Measurements from ENCODE around the gene MDFI.

MDFI gene

DNA sequence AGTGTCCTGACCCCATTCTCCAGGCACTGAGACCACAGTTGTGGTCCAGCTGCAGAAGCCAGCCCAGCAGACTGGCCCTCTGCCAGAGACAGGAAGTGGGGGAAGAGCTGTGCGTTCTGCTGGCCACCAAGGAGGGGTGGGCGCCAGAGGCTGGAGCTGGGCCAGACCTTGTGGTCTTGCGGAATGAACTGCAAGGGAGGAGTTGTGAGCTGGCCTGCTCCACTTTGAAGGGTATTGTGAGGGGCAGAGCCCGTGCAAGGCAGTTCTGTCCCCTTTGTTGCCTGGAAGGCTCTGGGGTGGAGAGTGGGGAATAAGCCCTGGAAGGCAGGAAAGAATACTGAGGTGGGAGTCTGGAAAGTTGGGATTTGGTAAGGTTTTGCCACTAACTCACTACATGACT lies 3.6 kb upstream of the MDFI start:
- TF ChIP-seq, protein P1, sequence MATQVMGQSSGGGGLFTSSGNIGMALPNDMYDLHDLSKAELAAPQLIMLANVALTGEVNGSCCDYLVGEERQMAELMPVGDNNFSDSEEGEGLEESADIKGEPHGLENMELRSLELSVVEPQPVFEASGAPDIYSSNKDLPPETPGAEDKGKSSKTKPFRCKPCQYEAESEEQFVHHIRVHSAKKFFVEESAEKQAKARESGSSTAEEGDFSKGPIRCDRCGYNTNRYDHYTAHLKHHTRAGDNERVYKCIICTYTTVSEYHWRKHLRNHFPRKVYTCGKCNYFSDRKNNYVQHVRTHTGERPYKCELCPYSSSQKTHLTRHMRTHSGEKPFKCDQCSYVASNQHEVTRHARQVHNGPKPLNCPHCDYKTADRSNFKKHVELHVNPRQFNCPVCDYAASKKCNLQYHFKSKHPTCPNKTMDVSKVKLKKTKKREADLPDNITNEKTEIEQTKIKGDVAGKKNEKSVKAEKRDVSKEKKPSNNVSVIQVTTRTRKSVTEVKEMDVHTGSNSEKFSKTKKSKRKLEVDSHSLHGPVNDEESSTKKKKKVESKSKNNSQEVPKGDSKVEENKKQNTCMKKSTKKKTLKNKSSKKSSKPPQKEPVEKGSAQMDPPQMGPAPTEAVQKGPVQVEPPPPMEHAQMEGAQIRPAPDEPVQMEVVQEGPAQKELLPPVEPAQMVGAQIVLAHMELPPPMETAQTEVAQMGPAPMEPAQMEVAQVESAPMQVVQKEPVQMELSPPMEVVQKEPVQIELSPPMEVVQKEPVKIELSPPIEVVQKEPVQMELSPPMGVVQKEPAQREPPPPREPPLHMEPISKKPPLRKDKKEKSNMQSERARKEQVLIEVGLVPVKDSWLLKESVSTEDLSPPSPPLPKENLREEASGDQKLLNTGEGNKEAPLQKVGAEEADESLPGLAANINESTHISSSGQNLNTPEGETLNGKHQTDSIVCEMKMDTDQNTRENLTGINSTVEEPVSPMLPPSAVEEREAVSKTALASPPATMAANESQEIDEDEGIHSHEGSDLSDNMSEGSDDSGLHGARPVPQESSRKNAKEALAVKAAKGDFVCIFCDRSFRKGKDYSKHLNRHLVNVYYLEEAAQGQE (IDR thresholded peaks at IDR 0.05; ENCODE audit: insufficient read depth in 1 of 2, low read depth in 2 of 2, low read length in 2 of 2), result 0 out of 4 replicates have a peak, but pooled peaks have one; percentile 9 to 35
- no peak for TF ChIP-seq POLR2AphosphoS5 (IDR thresholded peaks at IDR 0.05; ENCODE audit: low read depth, low read length)
- peak; percentile 58 for TF ChIP-seq FOXP2 (optimal IDR thresholded peaks at IDR 0.05; ENCODE audit: borderline replicate concordance, extremely low read depth, extremely low read length, insufficient read depth)

DNA sequence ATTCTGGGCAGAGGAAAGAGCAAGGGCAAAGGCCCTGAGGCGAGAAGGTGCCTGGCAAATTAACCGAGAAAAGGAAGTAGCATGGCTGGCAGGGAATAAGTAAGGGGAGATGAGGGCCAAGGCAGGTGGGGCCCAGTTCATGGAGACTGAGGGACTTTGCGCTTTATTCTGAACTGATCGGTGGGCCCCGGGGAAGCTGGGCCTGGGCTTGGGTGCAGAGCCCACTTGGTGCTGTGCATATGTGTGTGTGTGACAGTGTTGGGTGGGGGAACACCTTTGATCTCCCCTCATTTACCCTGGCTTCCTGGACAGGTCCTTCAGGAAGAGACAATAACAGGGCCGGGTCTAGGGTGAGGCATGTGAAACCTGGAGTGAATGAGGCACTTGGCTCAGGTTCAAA lies 2.9 kb upstream of the MDFI start:
- TF ChIP-seq FOXP2 (optimal IDR thresholded peaks at IDR 0.05; ENCODE audit: borderline replicate concordance, extremely low read depth, extremely low read length, insufficient read depth) (no peak), SIN3A (IDR thresholded peaks at IDR 0.05; ENCODE audit: borderline replicate concordance, insufficient read depth, low read length) (no peak), TAF1 (IDR thresholded peaks at IDR 0.05; ENCODE audit: borderline replicate concordance, insufficient read depth, low read length) (no peak), POLR2AphosphoS5 (IDR thresholded peaks at IDR 0.05; ENCODE audit: low read depth, low read length) (no peak)
- TF ChIP-seq, protein P1 (IDR thresholded peaks at IDR 0.05; ENCODE audit: insufficient read depth in 1 of 2, low read depth in 2 of 2, low read length in 2 of 2), result no peak

DNA sequence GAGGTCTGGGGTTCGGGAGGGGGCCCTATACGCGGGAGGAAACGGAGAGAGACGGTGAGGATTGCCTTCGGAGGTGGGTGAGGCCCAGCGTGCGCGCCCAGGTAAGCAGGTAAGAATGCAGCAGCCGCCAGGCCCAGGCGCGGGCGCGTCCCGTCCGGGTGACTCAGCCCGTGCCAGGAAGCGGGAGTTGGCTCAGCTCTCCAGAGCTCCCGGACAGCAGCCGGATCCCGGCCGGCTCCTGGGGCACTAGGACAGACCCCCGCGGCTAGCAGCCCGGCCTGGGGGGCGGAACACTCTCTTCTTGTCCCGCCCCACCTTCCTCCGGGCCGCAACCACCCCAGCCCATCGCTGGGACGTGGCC lies 1.5 kb upstream of the MDFI start:
- TF ChIP-seq, protein P1 (IDR thresholded peaks at IDR 0.05; ENCODE audit: insufficient read depth in 1 of 2, low read depth in 2 of 2, low read length in 2 of 2), result no peak
- peak; percentile 59 for TF ChIP-seq FOXP2 (optimal IDR thresholded peaks at IDR 0.05; ENCODE audit: borderline replicate concordance, extremely low read depth, extremely low read length, insufficient read depth)

DNA sequence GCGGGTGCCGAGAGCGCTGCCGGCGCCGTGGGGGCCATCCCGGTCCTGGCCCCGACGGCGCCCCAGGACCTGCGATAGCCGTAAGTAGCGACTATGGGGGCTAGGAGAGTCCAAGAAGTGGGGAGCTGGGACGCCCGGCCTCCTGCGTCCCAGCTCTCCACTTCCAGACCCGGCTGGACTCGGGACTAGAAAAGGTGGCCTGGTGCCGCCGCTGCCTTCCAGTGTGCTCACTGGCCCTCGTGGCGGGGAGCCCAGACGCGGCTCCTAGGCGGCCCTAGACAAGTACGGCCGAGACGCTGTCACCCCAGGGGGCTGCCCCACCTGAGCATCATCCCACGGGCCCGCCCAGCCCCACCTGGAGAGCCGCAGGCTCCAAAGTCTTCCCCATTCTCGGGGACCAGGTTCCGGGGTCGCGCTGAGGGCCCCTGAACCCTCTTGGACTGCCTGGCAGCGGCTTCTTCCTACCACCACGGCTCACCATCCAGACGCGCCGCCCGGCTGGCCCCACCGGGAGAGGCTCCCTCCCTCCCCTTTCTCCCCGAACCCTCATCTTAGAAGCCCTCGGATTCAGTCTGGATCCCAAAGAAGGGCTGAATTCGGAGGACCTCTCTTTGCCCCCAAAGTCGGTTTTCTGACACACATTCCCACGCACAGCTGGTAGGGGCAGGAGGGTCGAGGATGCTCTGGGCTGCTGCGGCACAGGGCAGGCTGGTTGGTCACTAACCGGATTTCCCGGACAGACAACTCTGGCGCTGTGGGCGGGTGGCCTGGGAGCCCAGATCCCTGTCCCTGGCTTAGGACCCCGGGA lies 870 bp upstream of the MDFI start:
- no peak for TF ChIP-seq TAF1 (IDR thresholded peaks at IDR 0.05; ENCODE audit: borderline replicate concordance, insufficient read depth, low read length)
- TF ChIP-seq, protein P1 (IDR thresholded peaks at IDR 0.05; ENCODE audit: insufficient read depth in 1 of 2, low read depth in 2 of 2, low read length in 2 of 2), result no peak
- TF ChIP-seq SIN3A (IDR thresholded peaks at IDR 0.05; ENCODE audit: borderline replicate concordance, insufficient read depth, low read length), result no peak
- no peak for TF ChIP-seq POLR2AphosphoS5 (IDR thresholded peaks at IDR 0.05; ENCODE audit: low read depth, low read length)
- no peak for TF ChIP-seq FOXP2 (optimal IDR thresholded peaks at IDR 0.05; ENCODE audit: borderline replicate concordance, extremely low read depth, extremely low read length, insufficient read depth)
